Bone marrow (tissue), 2 donors: ENCODE measurements around the gene BEND7.
"Not testable (repeated sequence)": the region's sequence is repeated elsewhere in the genome, so short reads cannot be mapped to it uniquely, and the experiment has no call there.

Experiments used
- DNase-seq, 2 donors: peaks; one replicate each; lab custom pipeline; 2025; lab: John Stamatoyannopoulos, UW

BEND7 gene

GRCh38 chr10:13420532-13421307 lies 108.1 kb downstream of the BEND7 start:
- DNase-seq: no peak

GRCh38 chr10:13417459-13418126 lies 111.2 kb downstream of the BEND7 start:
- DNase-seq: no peak

- no peak for DNase-seq
Measured at GRCh38 chr10:13416760-13417159, 112.1 kb downstream of the BEND7 start.

GRCh38 chr10:13414855-13415254 lies 114.0 kb downstream of the BEND7 start:
- no peak for DNase-seq

GRCh38 chr10:13414137-13414536 lies 114.7 kb downstream of the BEND7 start:
- DNase-seq: no peak

GRCh38 chr10:13412894-13413293 lies 115.9 kb downstream of the BEND7 start:
- DNase-seq: no peak

- no peak for DNase-seq
Measured at GRCh38 chr10:13404791-13405190, 124.0 kb downstream of the BEND7 start.

- no peak for DNase-seq
Measured at GRCh38 chr10:13404305-13404759, 124.5 kb downstream of the BEND7 start.

GRCh38 chr10:13403426-13403825 lies 125.4 kb downstream of the BEND7 start:
- DNase-seq: not testable (repeated sequence)

- DNase-seq: no peak
Measured at GRCh38 chr10:13402021-13402420, 126.8 kb downstream of the BEND7 start.

GRCh38 chr10:13401142-13401541 lies 127.7 kb downstream of the BEND7 start:
- no peak for DNase-seq

GRCh38 chr10:13400196-13400965 lies 128.4 kb downstream of the BEND7 start:
- DNase-seq: no peak

- no peak for DNase-seq
Measured at GRCh38 chr10:13399752-13400151, 129.1 kb downstream of the BEND7 start.

- DNase-seq: no peak
Measured at GRCh38 chr10:13399236-13399635, 129.6 kb downstream of the BEND7 start.

GRCh38 chr10:13397052-13397451 lies 131.8 kb downstream of the BEND7 start:
- no peak for DNase-seq

GRCh38 chr10:13396369-13396768 lies 132.4 kb downstream of the BEND7 start:
- DNase-seq: no peak

GRCh38 chr10:13395540-13395939 lies 133.3 kb downstream of the BEND7 start:
- no peak for DNase-seq

- no peak for DNase-seq
Measured at GRCh38 chr10:13393640-13394039, 135.2 kb downstream of the BEND7 start.

- DNase-seq: no peak
Measured at GRCh38 chr10:13392701-13393100, 136.1 kb downstream of the BEND7 start.
